ENCODE measurements around the gene HLA-DMA. TPM values are rescaled to one million over a fixed set of nuclear protein-coding genes. Genes with fewer than 3 reads are reported as not detected.

The HLA-DMA gene
- total RNA-seq, 2 experiments from 2014 or later = 11.8 TPM

DNA sequence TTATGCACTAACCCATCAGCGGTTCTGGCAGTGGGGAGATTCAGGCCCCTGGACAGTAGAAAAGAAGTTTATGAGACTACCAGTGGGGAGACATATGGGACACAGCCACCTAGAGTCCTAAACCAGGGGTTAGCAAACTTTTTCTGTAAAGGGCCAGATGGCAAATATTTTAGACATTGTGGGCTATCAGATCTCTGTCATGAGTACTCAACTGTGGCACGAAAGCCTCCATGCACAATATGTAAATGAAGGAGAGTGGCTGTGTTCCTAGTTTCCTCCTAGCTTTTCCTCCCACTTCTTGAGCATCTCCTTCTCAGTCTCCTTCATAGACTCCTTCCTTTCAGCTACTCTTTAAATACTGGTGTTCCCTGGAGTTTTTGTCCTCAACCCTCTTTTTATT lies 3.3 kb upstream of the HLA-DMA start:
- POLR2A ChIA-PET = interaction anchor here (0.6 to 4.2 kb wide), 3 partner anchors 8 to 111 kb away, joined by 3 to 83 read pairs (median 6); no protein-coding TSS in a partner anchor
- DNase-seq = no peak

DNA sequence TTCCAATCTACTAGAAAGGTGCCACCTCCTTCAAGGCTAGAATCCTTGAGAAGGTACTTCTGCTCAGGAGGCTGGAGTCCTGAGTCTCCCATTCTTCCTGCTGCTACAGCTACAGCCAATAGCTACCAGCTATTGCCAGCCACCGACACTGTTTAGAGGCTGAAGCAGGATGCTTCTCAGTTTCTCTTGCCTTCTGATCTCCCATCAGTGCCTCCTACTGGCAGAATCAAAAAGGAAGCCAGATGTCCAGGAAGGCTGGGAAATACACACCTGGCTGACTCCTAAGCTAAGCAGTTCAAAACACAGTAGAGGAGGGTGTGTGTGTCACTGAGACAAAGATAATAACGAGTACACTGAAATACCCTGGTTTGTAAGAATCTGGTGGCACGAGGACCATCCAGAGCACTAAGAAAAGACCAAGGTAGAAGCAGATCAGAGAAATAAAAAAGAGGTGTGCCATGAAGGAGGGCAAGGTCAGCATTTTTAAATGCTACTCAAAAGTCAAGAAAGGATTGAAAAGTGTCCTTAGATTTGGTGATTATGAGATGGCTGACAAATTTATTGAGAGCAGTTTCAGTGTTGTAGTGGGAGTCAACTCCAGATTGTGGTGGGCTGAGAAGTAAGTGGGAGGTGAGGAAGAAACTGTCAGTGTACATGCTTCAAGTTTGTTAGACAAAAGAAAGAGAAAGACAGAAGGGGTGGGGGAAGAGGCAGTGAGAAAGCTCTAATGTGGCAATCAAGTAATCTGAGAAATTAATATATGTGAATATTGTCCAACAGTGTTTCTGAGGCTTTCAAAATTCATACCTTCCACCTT lies 2.3 kb upstream of the HLA-DMA start:
- ChIA-PET CTCF (interaction anchor here (0.6 to 10.4 kb wide), 20 partner anchors 8 to 268 kb away, joined by 3 to 197 read pairs (median 10); partner anchors contain the start of genes BRD2, HLA-DMB, PSMB9 and TAP1), POLR2A (interaction anchor here (0.6 to 4.2 kb wide), 5 partner anchors 14 to 55 kb away, joined by 3 to 83 read pairs (median 8); no protein-coding TSS in a partner anchor)
- intact Hi-C loops (cut with DNase I, micrococcal nuclease) = no loop called here
- Mint-ChIP-seq H3K27ac (peak overlapping the region; percentile 7), H3K36me3 (ENCODE audit: low read depth) (no peaks in the 10 kb centered on the region), H3K4me3 (no peak overlapping the region), H3K9me3 (ENCODE audit: low read depth) (no peaks in the 10 kb centered on the region), H3K27me3 (no peaks in the 10 kb centered on the region), H3K4me1 (peaks cover 41% of the 10 kb centered on the region)
- ATAC-seq = peak; percentile 31
- peak; percentile 55 for DNase-seq

More for the DNA sequence above, 3.3 kb upstream of the HLA-DMA start:
- Mint-ChIP-seq H3K36me3 (ENCODE audit: low read depth) (no peaks in the 10 kb centered on the region), H3K27me3 (no peaks in the 10 kb centered on the region), H3K9me3 (ENCODE audit: low read depth) (no peaks in the 10 kb centered on the region), H3K27ac (no peak overlapping the region), H3K4me1 (peaks cover 41% of the 10 kb centered on the region), H3K4me3 (no peak overlapping the region)
- intact Hi-C loops (cut with DNase I, micrococcal nuclease) = no loop called here
- CTCF ChIA-PET = interaction anchor here (0.6 to 10.4 kb wide), 10 partner anchors 9 to 168 kb away, joined by 3 to 197 read pairs (median 4); partner anchors contain the start of genes BRD2, HLA-DMB and TAP1
- no peak for ATAC-seq

DNA sequence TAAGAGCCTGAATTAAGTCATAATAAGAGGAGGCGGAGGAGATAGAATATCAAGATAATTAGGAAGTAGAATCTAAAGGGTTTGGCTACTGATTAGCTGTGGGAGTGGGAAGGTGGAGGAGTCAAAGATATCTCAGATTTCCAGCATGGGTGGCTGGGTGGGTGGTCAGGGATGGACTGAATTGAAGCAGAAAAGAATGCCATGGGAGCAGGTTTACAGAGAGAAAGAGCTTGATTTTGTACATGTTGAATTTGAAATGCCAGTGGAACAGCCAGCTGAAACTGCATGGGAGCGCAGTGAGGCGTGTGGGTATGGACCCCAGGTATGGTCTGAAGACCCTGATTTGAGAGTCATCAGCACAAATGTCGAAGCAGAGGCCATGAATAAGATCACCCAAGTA lies 1.4 kb upstream of the HLA-DMA start:
- DNase-seq (no peak), ATAC-seq (no peak)
- Mint-ChIP-seq H3K27me3 (no peaks in the 10 kb centered on the region), H3K27ac (no peak overlapping the region), H3K4me3 (no peak overlapping the region), H3K9me3 (ENCODE audit: low read depth) (no peaks in the 10 kb centered on the region), H3K4me1 (peaks cover 46% of the 10 kb centered on the region), H3K36me3 (ENCODE audit: low read depth) (no peaks in the 10 kb centered on the region)
- CTCF ChIA-PET = interaction anchor here (0.6 to 10.4 kb wide), 25 partner anchors 9 to 267 kb away, joined by 3 to 197 read pairs (median 8); partner anchors contain the start of genes BRD2, HLA-DMB, PSMB9 and TAP1
- intact Hi-C loops (cut with DNase I, micrococcal nuclease) = no loop called here
- POLR2A ChIA-PET = interaction anchor here (0.6 to 4.2 kb wide), 4 partner anchors 13 to 56 kb away, joined by 3 to 83 read pairs (median 13); no protein-coding TSS in a partner anchor

DNA sequence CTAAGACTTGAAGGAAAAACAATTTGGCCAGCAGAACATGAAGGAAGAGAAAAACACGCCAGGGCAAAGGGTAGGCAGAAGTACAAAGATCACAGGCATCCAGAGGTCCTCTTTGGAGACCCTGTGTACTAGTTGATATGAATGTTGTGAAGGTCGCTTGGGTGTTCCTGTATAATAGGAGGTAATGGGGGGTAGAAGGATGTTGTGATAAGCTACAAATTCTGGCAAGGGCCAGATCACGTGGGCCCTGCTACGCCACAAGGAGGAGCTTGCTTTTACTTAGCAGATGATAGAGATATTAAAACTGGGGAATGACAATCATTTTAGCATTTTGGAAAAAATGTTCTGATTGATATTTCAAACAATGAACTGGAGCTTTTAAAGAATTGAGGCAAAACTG lies 878 bp upstream of the HLA-DMA start:
- no peaks in the 10 kb centered on the region for H3K27me3 Mint-ChIP-seq
- ChIA-PET POLR2A (interaction anchor here (0.8 to 4.2 kb wide), 4 partner anchors 19 to 77 kb away, joined by 3 to 83 read pairs (median 8); no protein-coding TSS in a partner anchor), CTCF (interaction anchor here (0.6 to 10.4 kb wide), 33 partner anchors 9 to 357 kb away, joined by 3 to 197 read pairs (median 7); partner anchors contain the start of genes BRD2, HLA-DMB, PSMB9 and TAP1)
- H3K36me3 Mint-ChIP-seq (ENCODE audit: low read depth) = no peaks in the 10 kb centered on the region
- no peaks in the 10 kb centered on the region for H3K9me3 Mint-ChIP-seq (ENCODE audit: low read depth)
- H3K4me3 Mint-ChIP-seq = no peak overlapping the region
- intact Hi-C loops (cut with DNase I, micrococcal nuclease) = loop anchor here (1.0 to 2.0 kb wide), 8 partner anchors 12 to 69 kb away; partner anchors contain the start of genes BRD2 (in 1 of the 2) and HLA-DMB (in 1 of the 2)
- DNase-seq (no peak), ATAC-seq (no peak)
- H3K4me1 Mint-ChIP-seq = peaks cover 50% of the 10 kb centered on the region
- no peak overlapping the region for H3K27ac Mint-ChIP-seq

DNA sequence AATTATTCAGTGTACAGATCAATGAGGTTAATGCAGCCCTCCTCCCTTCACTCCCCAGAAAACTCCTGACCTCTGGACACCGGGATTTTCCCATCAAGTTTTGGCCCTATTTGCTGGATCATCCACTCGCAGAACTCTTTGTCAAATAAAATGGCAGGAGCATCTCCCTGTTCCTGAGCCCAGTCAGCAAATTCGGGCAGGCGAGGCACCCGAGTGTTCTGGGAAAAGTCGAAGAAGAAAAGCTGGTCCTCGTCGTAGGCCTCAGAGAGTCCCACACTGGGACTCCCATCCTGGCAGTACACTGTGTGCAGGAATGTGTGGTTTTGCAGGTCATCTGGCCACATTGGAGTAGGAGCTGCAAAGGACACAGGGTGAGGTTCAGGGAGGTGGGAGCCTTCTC lies 2.4 kb downstream of the HLA-DMA start:
- no peaks in the 10 kb centered on the region for H3K36me3 Mint-ChIP-seq (ENCODE audit: low read depth)
- CTCF ChIA-PET = interaction anchor here (0.7 to 10.4 kb wide), 6 partner anchors 9 to 87 kb away, joined by 4 to 197 read pairs (median 10); partner anchors contain the start of gene BRD2
- no peaks in the 10 kb centered on the region for H3K27me3 Mint-ChIP-seq
- H3K27ac Mint-ChIP-seq = no peak overlapping the region
- peaks cover 57% of the 10 kb centered on the region for H3K4me1 Mint-ChIP-seq
- no peak for ATAC-seq
- intact Hi-C loops (cut with DNase I, micrococcal nuclease) = no loop called here
- DNase-seq = no peak
- peaks cover 3% of the 10 kb centered on the region for H3K9me3 Mint-ChIP-seq (ENCODE audit: low read depth)
- POLR2A ChIA-PET = interaction anchor here (0.6 to 1.7 kb wide), 3 partner anchors 22 to 73 kb away, joined by 3 to 10 read pairs (median 8); no protein-coding TSS in a partner anchor
- H3K4me3 Mint-ChIP-seq = no peak overlapping the region

DNA sequence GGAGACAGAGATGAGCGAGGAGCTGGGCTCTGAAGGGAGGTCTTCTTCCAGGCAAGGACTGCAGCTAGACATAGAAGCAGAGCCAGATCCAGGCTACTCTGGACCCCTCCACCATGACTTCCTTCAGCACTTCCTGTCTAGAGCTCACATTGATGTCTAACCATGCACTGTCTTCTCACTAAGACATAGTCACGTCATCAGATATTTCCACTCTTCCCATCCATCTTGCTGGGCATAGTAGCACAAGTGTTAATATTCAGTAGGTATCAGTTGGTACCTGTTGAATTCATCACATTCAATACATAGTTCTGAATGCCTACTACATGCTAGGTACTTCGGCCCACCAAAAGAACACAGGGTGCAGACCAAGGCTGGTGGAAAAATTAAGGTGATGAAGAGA lies 2.9 kb downstream of the HLA-DMA start:
- Mint-ChIP-seq H3K36me3 (ENCODE audit: low read depth) (no peaks in the 10 kb centered on the region), H3K9me3 (ENCODE audit: low read depth) (peaks cover 4% of the 10 kb centered on the region), H3K27ac (no peak overlapping the region), H3K27me3 (no peaks in the 10 kb centered on the region), H3K4me3 (no peak overlapping the region), H3K4me1 (peaks cover 57% of the 10 kb centered on the region)
- ATAC-seq = no peak
- DNase-seq = no peak
- intact Hi-C loops (cut with DNase I, micrococcal nuclease) = no loop called here
- POLR2A ChIA-PET = interaction anchor here (0.6 to 1.7 kb wide), 2 partner anchors 22 to 72 kb away, joined by 8 to 10 read pairs; no protein-coding TSS in a partner anchor
- CTCF ChIA-PET = interaction anchor here (0.7 to 10.4 kb wide), 6 partner anchors 8 to 263 kb away, joined by 3 to 197 read pairs (median 10); partner anchors contain the start of gene BRD2

DNA sequence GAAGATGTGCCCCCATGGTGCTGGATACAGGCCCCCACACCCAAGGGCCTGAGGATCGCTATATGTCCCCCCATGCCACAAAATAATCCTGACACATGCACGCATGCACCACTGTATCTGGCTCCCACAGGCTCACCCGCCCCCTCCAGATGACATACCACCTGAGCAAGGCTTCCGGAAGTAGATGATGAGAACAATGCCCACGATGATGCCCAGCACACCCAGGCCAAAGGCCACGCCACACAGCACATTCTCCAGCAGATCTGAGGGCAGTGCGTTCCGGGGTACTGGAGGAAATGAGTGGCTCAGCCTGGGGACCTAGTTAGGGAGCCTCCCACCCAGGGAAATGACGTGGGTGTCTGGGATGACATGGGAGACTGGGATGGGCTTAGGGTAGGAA lies 3.8 kb downstream of the HLA-DMA start:
- Mint-ChIP-seq H3K36me3 (ENCODE audit: low read depth) (no peaks in the 10 kb centered on the region), H3K9me3 (ENCODE audit: low read depth) (peaks cover 4% of the 10 kb centered on the region), H3K4me3 (no peak overlapping the region), H3K27ac (no peak overlapping the region), H3K27me3 (no peaks in the 10 kb centered on the region), H3K4me1 (peaks cover 58% of the 10 kb centered on the region)
- ChIA-PET POLR2A (no interaction called here), CTCF (interaction anchor here (1.6 kb wide), 1 partner anchor 17 kb away, joined by 5 read pairs; no protein-coding TSS in a partner anchor)
- ATAC-seq (no peak), DNase-seq (no peak)
- intact Hi-C loops (cut with DNase I, micrococcal nuclease) = no loop called here

DNA sequence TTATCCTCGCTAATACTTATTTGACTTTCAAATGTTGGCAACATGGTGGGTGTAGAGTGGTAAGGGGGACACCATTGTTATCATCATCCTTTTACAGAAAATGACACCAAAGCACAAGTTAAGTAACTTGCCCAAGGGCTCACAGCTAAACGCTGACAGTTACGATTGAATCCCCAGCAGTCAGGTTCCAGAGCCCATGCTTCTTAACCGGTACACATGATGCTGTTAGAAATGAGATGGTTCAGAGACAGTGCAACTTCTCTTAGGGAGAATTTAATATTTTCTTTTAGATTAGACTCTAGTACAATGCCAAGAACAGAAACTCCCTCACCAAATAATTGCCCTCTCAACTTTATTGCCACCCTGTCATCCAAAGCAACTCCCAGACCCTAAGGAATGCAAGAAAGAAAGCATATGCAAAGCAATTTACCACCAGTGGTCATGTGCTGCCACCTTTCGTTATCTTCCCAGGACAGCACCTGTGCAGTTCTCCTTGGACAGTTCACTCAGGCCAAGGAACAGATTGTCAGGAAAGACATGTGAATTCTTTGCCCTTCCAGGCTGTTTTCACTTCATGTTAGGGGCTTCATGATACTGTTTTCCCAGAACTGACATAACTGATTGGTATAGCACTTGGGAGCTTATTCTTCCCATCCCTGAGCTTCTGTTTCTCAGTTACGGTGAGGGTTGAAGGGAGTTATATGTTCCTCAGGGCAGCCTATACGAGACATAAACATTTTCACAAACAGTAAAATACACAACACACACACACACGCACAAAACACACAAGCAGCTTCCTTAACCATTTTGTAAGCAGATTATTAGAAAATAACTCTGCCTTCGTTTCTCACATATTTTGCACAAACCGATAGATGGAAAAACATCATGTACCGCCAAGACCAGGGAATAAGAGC lies 5.1 kb downstream of the HLA-DMA start:
- CTCF ChIA-PET = interaction anchor here (0.9 to 2.2 kb wide), 10 partner anchors 8 to 105 kb away, joined by 3 to 20 read pairs (median 6); no protein-coding TSS in a partner anchor
- H3K27me3 Mint-ChIP-seq = no peaks in the 10 kb centered on the region
- peaks cover 57% of the 10 kb centered on the region for H3K4me1 Mint-ChIP-seq
- H3K4me3 Mint-ChIP-seq = no peak overlapping the region
- ATAC-seq (no peak), DNase-seq (peak; percentile 58)
- H3K36me3 Mint-ChIP-seq (ENCODE audit: low read depth) = no peaks in the 10 kb centered on the region
- H3K27ac Mint-ChIP-seq = no peak overlapping the region
- POLR2A ChIA-PET = interaction anchor here (1.1 kb wide), 1 partner anchor 23 kb away, joined by 3 read pairs; no protein-coding TSS in a partner anchor
- intact Hi-C loops (cut with DNase I, micrococcal nuclease) = loop anchor here in 1 of 2 experiments (2.0 kb wide), 1 partner anchor 15 kb away; no protein-coding TSS in a partner anchor
- H3K9me3 Mint-ChIP-seq (ENCODE audit: low read depth) = peaks cover 4% of the 10 kb centered on the region

DNA sequence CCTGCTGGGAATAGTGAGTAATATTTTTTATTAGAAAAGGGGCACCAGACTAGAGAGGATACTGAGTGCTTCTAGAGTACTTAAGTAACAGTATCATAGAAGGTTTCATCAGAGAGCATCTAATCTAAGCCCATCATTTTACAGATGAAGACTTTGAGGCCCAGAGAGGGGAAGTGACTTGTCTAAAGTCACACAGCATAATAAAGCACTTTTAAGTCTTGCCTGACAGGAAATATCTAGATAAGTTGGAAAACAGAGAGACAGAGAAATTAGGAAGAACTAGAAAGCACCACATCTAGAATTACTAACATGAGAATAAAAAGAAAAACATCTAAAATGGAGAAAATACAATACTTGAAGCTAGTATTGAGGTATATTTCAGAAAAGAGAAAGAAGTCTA lies 6.0 kb downstream of the HLA-DMA start:
- CTCF ChIA-PET = interaction anchor here (1.2 to 2.2 kb wide), 5 partner anchors 13 to 104 kb away, joined by 3 to 20 read pairs (median 8); no protein-coding TSS in a partner anchor
- POLR2A ChIA-PET = interaction anchor here (1.1 kb wide), 1 partner anchor 24 kb away, joined by 3 read pairs; no protein-coding TSS in a partner anchor
- no peak overlapping the region for H3K27ac Mint-ChIP-seq
- DNase-seq = no peak
- no peaks in the 10 kb centered on the region for H3K27me3 Mint-ChIP-seq
- peaks cover 4% of the 10 kb centered on the region for H3K9me3 Mint-ChIP-seq (ENCODE audit: low read depth)
- peaks cover 58% of the 10 kb centered on the region for H3K4me1 Mint-ChIP-seq
- no peaks in the 10 kb centered on the region for H3K36me3 Mint-ChIP-seq (ENCODE audit: low read depth)
- intact Hi-C loops (cut with DNase I, micrococcal nuclease) = loop anchor here in 1 of 2 experiments (2.0 kb wide), 1 partner anchor 14 kb away; no protein-coding TSS in a partner anchor
- no peak overlapping the region for H3K4me3 Mint-ChIP-seq
- ATAC-seq = no peak

DNA sequence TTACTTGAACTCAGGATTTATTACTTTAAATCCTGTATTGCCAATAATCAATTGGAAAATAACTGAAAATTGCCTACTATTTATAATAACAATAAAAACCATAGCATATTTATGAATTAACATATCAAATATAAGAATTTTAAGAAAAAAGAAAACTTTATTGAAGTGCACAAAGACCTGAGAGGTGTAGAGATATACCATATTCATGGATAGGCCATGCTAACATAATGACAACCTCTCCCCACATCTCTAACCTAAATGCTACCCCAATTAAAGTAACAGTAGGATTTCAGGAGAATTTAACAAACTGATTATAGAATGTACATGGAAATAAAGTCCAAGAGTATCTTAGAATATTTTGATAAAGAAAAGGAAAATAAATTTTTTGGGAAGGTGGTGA lies 6.9 kb downstream of the HLA-DMA start:
- Mint-ChIP-seq H3K36me3 (ENCODE audit: low read depth) (no peaks in the 10 kb centered on the region), H3K9me3 (ENCODE audit: low read depth) (peaks cover 4% of the 10 kb centered on the region), H3K27ac (no peak overlapping the region), H3K27me3 (no peaks in the 10 kb centered on the region), H3K4me3 (no peak overlapping the region), H3K4me1 (peaks cover 66% of the 10 kb centered on the region)
- DNase-seq = no peak
- intact Hi-C loops (cut with DNase I, micrococcal nuclease) = loop anchor here in 1 of 2 experiments (2.0 kb wide), 1 partner anchor 13 kb away; no protein-coding TSS in a partner anchor
- POLR2A ChIA-PET = no interaction called here
- no peak for ATAC-seq
- CTCF ChIA-PET = no interaction called here
